H9 (cell line): ENCODE data around the gene THOC7. TPM values are rescaled to one million over a fixed set of nuclear protein-coding genes. Genes with fewer than 3 reads are reported as not detected.

ENCODE experiments used
- DNase-seq: peaks from one replicate; pipeline ENCODE4 v3.0.0-alpha.2; 2017
- H2AFZ ChIP-seq: one replicate; pipeline ENCODE4 v1.6.1; 2013; ENCODE audit warnings: mild to moderate bottlenecking, low read length, control low read depth, moderate library complexity
- H2AK5ac ChIP-seq: 2 replicates; pipeline ENCODE4 v1.6.1; 2013; ENCODE audit warnings: low read length, control low read depth, mixed read lengths; ENCODE audit not compliant: insufficient read length
- H2BK120ac ChIP-seq: one replicate; pipeline ENCODE4 v1.6.1; 2013; ENCODE audit warnings: low read depth, mild to moderate bottlenecking, low read length, control low read depth, inconsistent platforms; ENCODE audit not compliant: poor library complexity, severe bottlenecking
- H2BK12ac ChIP-seq: 2 replicates; pipeline ENCODE4 v1.6.1; 2013; ENCODE audit warnings: low read length, control low read depth, mixed read lengths, low read depth; ENCODE audit not compliant: insufficient read length
- H2BK15ac ChIP-seq: 2 replicates; pipeline ENCODE4 v1.6.1; 2013; ENCODE audit warnings: low read depth, low read length, control low read depth
- H2BK20ac ChIP-seq: one replicate; pipeline ENCODE4 v1.6.1; 2013; ENCODE audit warnings: low read depth, mild to moderate bottlenecking, low read length, control low read depth, inconsistent platforms; ENCODE audit not compliant: poor library complexity, severe bottlenecking
- H2BK5ac ChIP-seq: 2 replicates; pipeline ENCODE4 v1.6.1; 2013; ENCODE audit warnings: low read length, control low read depth, mixed read lengths; ENCODE audit not compliant: insufficient read length
- H3K14ac ChIP-seq: 2 replicates; pipeline ENCODE4 v1.6.1; 2013; ENCODE audit warnings: low read length, control low read depth; ENCODE audit not compliant: insufficient read depth
- H3K18ac ChIP-seq: 2 replicates; pipeline ENCODE4 v1.6.1; 2013; ENCODE audit warnings: low read depth, mild to moderate bottlenecking, mixed read lengths, low read length, control low read depth; ENCODE audit not compliant: insufficient read length
- H3K23ac ChIP-seq: 2 replicates; pipeline ENCODE4 v1.6.1; 2013; ENCODE audit warnings: low read length, control low read depth, mixed read lengths, low read depth; ENCODE audit not compliant: insufficient read length
- H3K23me2 ChIP-seq: 2 replicates; pipeline ENCODE4 v1.6.1; 2013; ENCODE audit warnings: low read depth, mild to moderate bottlenecking, mixed read lengths, low read length, control low read depth; ENCODE audit not compliant: insufficient read length, poor library complexity, severe bottlenecking
- H3K27ac ChIP-seq: 2 replicates; pipeline ENCODE4 v1.5.1; 2013; ENCODE audit warnings: low read length, control low read depth, mixed read lengths, low read depth; ENCODE audit not compliant: insufficient read length
- H3K27me3 ChIP-seq: 2 replicates; pipeline ENCODE4 v1.6.1; 2013; ENCODE audit warnings: low read length, control low read depth, inconsistent platforms; ENCODE audit not compliant: insufficient read depth
- H3K4ac ChIP-seq: 2 replicates; pipeline ENCODE4 v1.6.1; 2013; ENCODE audit warnings: low read depth, mild to moderate bottlenecking, control low read depth, inconsistent platforms, low read length, moderate library complexity
- H3K4me1 ChIP-seq: 2 replicates; pipeline ENCODE4 v1.6.1; 2013; ENCODE audit warnings: low read length, control low read depth, inconsistent platforms; ENCODE audit not compliant: insufficient read depth
- H3K4me2 ChIP-seq: 2 replicates; pipeline ENCODE4 v1.6.1; 2013; ENCODE audit warnings: low read length, control low read depth, mixed read lengths; ENCODE audit not compliant: insufficient read length, insufficient read depth
- H3K56ac ChIP-seq: 2 replicates; pipeline ENCODE4 v1.6.1; 2013; ENCODE audit warnings: low read depth, mild to moderate bottlenecking, mixed read lengths, low read length, control low read depth; ENCODE audit not compliant: insufficient read length
- H3K79me1 ChIP-seq: 2 replicates; pipeline ENCODE4 v1.6.1; 2013; ENCODE audit warnings: low read depth, mild to moderate bottlenecking, moderate library complexity, low read length, control low read depth, inconsistent platforms; ENCODE audit not compliant: insufficient read depth, poor library complexity, severe bottlenecking
- H3K79me2 ChIP-seq: 2 replicates; pipeline ENCODE4 v1.6.1; 2013; ENCODE audit warnings: low read length, control low read depth, inconsistent platforms; ENCODE audit not compliant: insufficient read depth
- H3K9ac ChIP-seq: 2 replicates; pipeline ENCODE4 v1.6.1; 2013; ENCODE audit warnings: low read length, control low read depth, mixed read lengths; ENCODE audit not compliant: insufficient read length; ENCODE audit errors: extremely low read depth
- H3K9me3 ChIP-seq: one replicate; pipeline ENCODE4 v1.6.1; 2013; ENCODE audit warnings: low read depth, low read length, inconsistent platforms; ENCODE audit not compliant: control insufficient read depth
- H3T11ph ChIP-seq: one replicate; pipeline ENCODE4 v1.6.1; 2013; ENCODE audit warnings: mild to moderate bottlenecking, low read length, control low read depth, inconsistent platforms
- H4K20me1 ChIP-seq: one replicate; pipeline ENCODE4 v1.6.1; 2013; ENCODE audit not compliant: control insufficient read depth, insufficient read length, insufficient read depth
- H4K5ac ChIP-seq: 2 replicates; pipeline ENCODE4 v1.6.1; 2013; ENCODE audit warnings: low read depth, mild to moderate bottlenecking, mixed read lengths, low read length, control low read depth; ENCODE audit not compliant: insufficient read length
- H4K8ac ChIP-seq: replicated peaks from 2 replicates; pipeline ENCODE4 v1.6.1; 2013; ENCODE audit warnings: low read length, control low read depth, mixed read lengths, low read depth; ENCODE audit not compliant: insufficient read length
- H4K91ac ChIP-seq: 2 replicates; pipeline ENCODE4 v1.6.1; 2013; ENCODE audit warnings: low read depth, mild to moderate bottlenecking, moderate library complexity, mixed read lengths, low read length, control low read depth; ENCODE audit not compliant: insufficient read length
- H3K27ac Mint-ChIP-seq, 3 experiments: 2 replicates in 2 of 3; 3 replicates in 1 of 3; pipeline ENCODE4 v1.8.0; 2020 to 2021; ENCODE audit warnings: mixed read lengths in 3 of 3, mild to moderate bottlenecking in 1 of 3, moderate library complexity in 1 of 3
- H3K27me3 Mint-ChIP-seq: 2 replicates; pipeline ENCODE4 v1.8.0; 2021; ENCODE audit warnings: low read depth, mild to moderate bottlenecking, moderate library complexity, mixed read lengths
- H3K36me3 Mint-ChIP-seq, 3 experiments: 2 replicates in 2 of 3; 3 replicates in 1 of 3; pipeline ENCODE4 v1.8.0; 2020 to 2021; ENCODE audit warnings: low read depth in 3 of 3, mixed read lengths in 3 of 3; ENCODE audit not compliant: insufficient read depth in 1 of 3
- H3K4me1 Mint-ChIP-seq, 2 experiments: 2 replicates each; pipeline ENCODE4 v1.8.0; 2020; ENCODE audit warnings: mixed read lengths in 2 of 2
- H3K4me3 Mint-ChIP-seq, 2 experiments: 2 replicates in 1 of 2; 3 replicates in 1 of 2; pipeline ENCODE4 v1.8.0; 2020 to 2021; ENCODE audit warnings: mild to moderate bottlenecking in 2 of 2, mixed read lengths in 2 of 2, moderate library complexity in 1 of 2
- H3K9me3 Mint-ChIP-seq, 2 experiments: 2 replicates in 1 of 2; 3 replicates in 1 of 2; pipeline ENCODE4 v1.8.0; 2020; ENCODE audit warnings: mild to moderate bottlenecking in 2 of 2, mixed read lengths in 2 of 2, moderate library complexity in 1 of 2
- WGBS: extraction: QIAGEN DNeasy Blood & Tissue Kit; methylation state at CpG from one replicate; pipeline ENCODE4 v1.1.7; 2013; ENCODE audit warnings: missing lambda C conversion rate, low lambda C conversion rate, mixed read lengths; ENCODE audit not compliant: insufficient read length; ENCODE audit errors: extremely low coverage; 5-methylcytosine and 5-hydroxymethylcytosine counted together
- total RNA-seq: library from RNA; stranded (reverse); gene quantifications from 2 replicates; pipeline ENCODE4 v1.2.1, GENCODE V29; 2021
- TF ChIP-seq, protein P1 (sequence below): fragments of 200-600 bp; sonication (generic); conservative IDR thresholded peaks from 3 replicates; pipeline ENCODE4 v1.8.0; 2021; ENCODE audit warnings: antibody characterized with exemption, mild to moderate bottlenecking

Gene THOC7
- total RNA-seq, 1 experiment from 2014 or later, result 63.3 TPM

DNA sequence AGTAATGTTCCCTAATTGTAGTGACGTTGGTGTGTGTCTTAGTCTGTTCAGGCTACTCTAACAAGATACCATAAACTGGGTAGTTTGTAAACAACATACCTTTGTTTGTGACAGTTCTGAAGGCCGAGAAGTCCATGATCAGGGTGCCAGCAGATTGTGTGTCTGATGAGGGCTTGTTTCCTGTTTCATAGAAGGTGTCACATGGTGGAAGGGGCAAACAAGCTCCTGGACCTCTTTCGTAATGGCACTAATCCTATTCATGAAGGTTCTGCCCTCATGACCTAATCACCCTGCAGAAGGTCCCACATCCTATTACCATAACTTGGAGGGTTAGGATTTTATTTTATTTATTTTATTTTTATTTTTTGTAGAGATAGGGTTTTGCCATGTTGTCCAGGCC is 11.2 kb upstream of the THOC7 start:
- Histone ChIP-seq H4K8ac (no peak overlapping the region), H2BK5ac (no peak overlapping the region), H4K20me1 (no peaks in the 10 kb centered on the region), H3T11ph (no peak overlapping the region), H3K23ac (no peak overlapping the region), H2AFZ (no peak overlapping the region), H2BK20ac (no peak overlapping the region), H2AK5ac (no peak overlapping the region), H3K4me1 (peaks cover 16% of the 10 kb centered on the region), H3K79me2 (peaks cover 2% of the 10 kb centered on the region; the same call in 1 of the 2 replicates), H3K9ac (no peak overlapping the region), H3K27me3 (no peaks in the 10 kb centered on the region), H3K14ac (no peak overlapping the region), H3K79me1 (peaks cover 4% of the 10 kb centered on the region), H2BK120ac (no peak overlapping the region), H3K18ac (no peak overlapping the region), H3K27ac (no peak overlapping the region), H3K56ac (no peak overlapping the region), H2BK12ac (no peak overlapping the region), H4K91ac (no peak overlapping the region), H3K4ac (no peak overlapping the region), H2BK15ac (no peak overlapping the region), H3K9me3 (no peaks in the 10 kb centered on the region), H3K4me2 (no peak overlapping the region), H3K23me2 (no peaks in the 10 kb centered on the region), H4K5ac (no peak overlapping the region)
- H3K36me3 Mint-ChIP-seq, result no peaks in the 10 kb centered on the region
- H3K27ac Mint-ChIP-seq, result no peak overlapping the region
- TF ChIP-seq, protein P1, sequence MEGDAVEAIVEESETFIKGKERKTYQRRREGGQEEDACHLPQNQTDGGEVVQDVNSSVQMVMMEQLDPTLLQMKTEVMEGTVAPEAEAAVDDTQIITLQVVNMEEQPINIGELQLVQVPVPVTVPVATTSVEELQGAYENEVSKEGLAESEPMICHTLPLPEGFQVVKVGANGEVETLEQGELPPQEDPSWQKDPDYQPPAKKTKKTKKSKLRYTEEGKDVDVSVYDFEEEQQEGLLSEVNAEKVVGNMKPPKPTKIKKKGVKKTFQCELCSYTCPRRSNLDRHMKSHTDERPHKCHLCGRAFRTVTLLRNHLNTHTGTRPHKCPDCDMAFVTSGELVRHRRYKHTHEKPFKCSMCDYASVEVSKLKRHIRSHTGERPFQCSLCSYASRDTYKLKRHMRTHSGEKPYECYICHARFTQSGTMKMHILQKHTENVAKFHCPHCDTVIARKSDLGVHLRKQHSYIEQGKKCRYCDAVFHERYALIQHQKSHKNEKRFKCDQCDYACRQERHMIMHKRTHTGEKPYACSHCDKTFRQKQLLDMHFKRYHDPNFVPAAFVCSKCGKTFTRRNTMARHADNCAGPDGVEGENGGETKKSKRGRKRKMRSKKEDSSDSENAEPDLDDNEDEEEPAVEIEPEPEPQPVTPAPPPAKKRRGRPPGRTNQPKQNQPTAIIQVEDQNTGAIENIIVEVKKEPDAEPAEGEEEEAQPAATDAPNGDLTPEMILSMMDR, result no peak
- no peaks in the 10 kb centered on the region for H3K9me3 Mint-ChIP-seq
- WGBS, result no CpG with 5 or more reads among the region's 3 CpGs
- peaks cover 32 to 39% of the 10 kb centered on the region in 2 experiments for H3K4me1 Mint-ChIP-seq
- no peak overlapping the region for H3K4me3 Mint-ChIP-seq
- DNase-seq, result no peak
- H3K27me3 Mint-ChIP-seq, result no peaks in the 10 kb centered on the region
